Glutamatergic neuron (in vitro differentiated cells): ENCODE results near the gene APOC4. TPM values are rescaled to one million over a fixed set of nuclear protein-coding genes. Genes with fewer than 3 reads are reported as not detected.
"Not testable (repeated sequence)": the region's sequence is repeated elsewhere in the genome, so short reads cannot be mapped to it uniquely, and the experiment has no call there.

Experiments used
- DNase-seq: peaks from one replicate; pipeline ENCODE4 v3.0.0; 2022
- H3K27ac Mint-ChIP-seq: one replicate; pipeline ENCODE4 v1.8.0; 2020; ENCODE audit warnings: mild to moderate bottlenecking, mixed read lengths, inconsistent platforms; ENCODE audit not compliant: unreplicated experiment
- H3K27me3 Mint-ChIP-seq: one replicate; pipeline ENCODE4 v1.8.0; 2020; ENCODE audit warnings: mild to moderate bottlenecking, moderate library complexity, mixed read lengths, inconsistent platforms; ENCODE audit not compliant: unreplicated experiment
- H3K36me3 Mint-ChIP-seq: one replicate; pipeline ENCODE4 v1.8.0; 2020; ENCODE audit warnings: mild to moderate bottlenecking, mixed read lengths, inconsistent platforms; ENCODE audit not compliant: unreplicated experiment
- H3K4me1 Mint-ChIP-seq: one replicate; pipeline ENCODE4 v1.8.0; 2020; ENCODE audit warnings: mild to moderate bottlenecking, low read depth, mixed read lengths, inconsistent platforms; ENCODE audit not compliant: unreplicated experiment
- H3K4me3 Mint-ChIP-seq: one replicate; pipeline ENCODE4 v1.8.0; 2020; ENCODE audit warnings: mild to moderate bottlenecking, mixed read lengths, inconsistent platforms; ENCODE audit not compliant: unreplicated experiment
- H3K9me3 Mint-ChIP-seq: one replicate; pipeline ENCODE4 v1.8.0; 2020; ENCODE audit warnings: mild to moderate bottlenecking, moderate library complexity, mixed read lengths, inconsistent platforms; ENCODE audit not compliant: unreplicated experiment
- CTCF ChIP-seq: fragments of 200-600 bp; sonication (generic); IDR thresholded peaks from one replicate; pipeline ENCODE4 v1.5.0; 2021; ENCODE audit not compliant: partially characterized antibody, unreplicated experiment
- total RNA-seq: library from RNA; stranded (reverse); fragmentation: NEBNext Ultra II Directional; extraction: Animal tissue kit (Norgen Biotek cat#: 25700); gene quantifications from one replicate; pipeline ENCODE4 v1.2.1, GENCODE V29; 2021; ENCODE audit not compliant: unreplicated experiment

APOC4 gene
- total RNA-seq, 1 donor from 2014 or later = not detected

DNA sequence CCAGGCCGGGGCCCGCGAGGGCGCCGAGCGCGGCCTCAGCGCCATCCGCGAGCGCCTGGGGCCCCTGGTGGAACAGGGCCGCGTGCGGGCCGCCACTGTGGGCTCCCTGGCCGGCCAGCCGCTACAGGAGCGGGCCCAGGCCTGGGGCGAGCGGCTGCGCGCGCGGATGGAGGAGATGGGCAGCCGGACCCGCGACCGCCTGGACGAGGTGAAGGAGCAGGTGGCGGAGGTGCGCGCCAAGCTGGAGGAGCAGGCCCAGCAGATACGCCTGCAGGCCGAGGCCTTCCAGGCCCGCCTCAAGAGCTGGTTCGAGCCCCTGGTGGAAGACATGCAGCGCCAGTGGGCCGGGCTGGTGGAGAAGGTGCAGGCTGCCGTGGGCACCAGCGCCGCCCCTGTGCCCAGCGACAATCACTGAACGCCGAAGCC, 33.2 kb upstream of the APOC4 start:
- H3K27me3 Mint-ChIP-seq = peaks cover 4% of the 10 kb centered on the region
- peaks cover 4% of the 10 kb centered on the region for H3K9me3 Mint-ChIP-seq
- no peaks in the 10 kb centered on the region for H3K36me3 Mint-ChIP-seq
- DNase-seq = no peak
- no peaks in the 10 kb centered on the region for H3K4me1 Mint-ChIP-seq
- H3K27ac Mint-ChIP-seq = no peak overlapping the region
- H3K4me3 Mint-ChIP-seq = no peak overlapping the region
- TF ChIP-seq CTCF = no peak

DNA sequence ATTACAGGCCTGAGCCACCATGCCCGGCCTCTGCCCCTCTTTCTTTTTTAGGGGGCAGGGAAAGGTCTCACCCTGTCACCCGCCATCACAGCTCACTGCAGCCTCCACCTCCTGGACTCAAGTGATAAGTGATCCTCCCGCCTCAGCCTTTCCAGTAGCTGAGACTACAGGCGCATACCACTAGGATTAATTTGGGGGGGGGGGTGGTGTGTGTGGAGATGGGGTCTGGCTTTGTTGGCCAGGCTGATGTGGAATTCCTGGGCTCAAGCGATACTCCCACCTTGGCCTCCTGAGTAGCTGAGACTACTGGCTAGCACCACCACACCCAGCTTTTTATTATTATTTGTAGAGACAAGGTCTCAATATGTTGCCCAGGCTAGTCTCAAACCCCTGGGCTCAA, 32.3 kb upstream of the APOC4 start:
- Mint-ChIP-seq H3K4me3 (no peak overlapping the region), H3K27me3 (peaks cover 6% of the 10 kb centered on the region), H3K4me1 (peaks cover 3% of the 10 kb centered on the region), H3K27ac (no peak overlapping the region), H3K36me3 (no peaks in the 10 kb centered on the region), H3K9me3 (peaks cover 4% of the 10 kb centered on the region)
- DNase-seq = no peak
- TF ChIP-seq CTCF = no peak

DNA sequence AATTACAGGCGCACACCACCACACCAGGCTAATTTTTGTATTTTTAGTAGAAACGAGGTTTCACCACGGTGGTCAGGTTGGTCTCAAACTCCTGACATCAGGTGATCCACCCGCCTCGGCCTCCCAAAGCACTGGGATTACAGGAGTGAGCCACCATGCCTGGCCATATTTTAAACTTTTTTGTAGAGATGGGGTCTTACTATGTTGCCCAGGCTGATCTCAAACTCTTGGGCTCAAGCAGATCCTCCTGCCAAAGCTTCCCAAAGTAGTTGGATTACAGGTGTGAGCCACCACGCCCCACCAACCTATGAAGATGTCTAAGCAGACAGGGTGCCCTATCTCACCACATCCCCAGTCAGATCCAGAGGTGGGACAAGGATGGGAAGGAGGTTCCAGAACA, 30.1 kb upstream of the APOC4 start:
- not testable (repeated sequence) for H3K27ac Mint-ChIP-seq, H3K4me1 Mint-ChIP-seq, H3K4me3 Mint-ChIP-seq, H3K36me3 Mint-ChIP-seq, DNase-seq, H3K9me3 Mint-ChIP-seq, H3K27me3 Mint-ChIP-seq

GRCh38 chr19:44912854-44913253, 29.2 kb upstream of the APOC4 start:
- Mint-ChIP-seq H3K27ac (no peak overlapping the region), H3K36me3 (no peaks in the 10 kb centered on the region), H3K9me3 (peaks cover 3% of the 10 kb centered on the region), H3K4me1 (peaks cover 4% of the 10 kb centered on the region), H3K4me3 (no peak overlapping the region), H3K27me3 (peaks cover 2% of the 10 kb centered on the region)
- DNase-seq = no peak
- no peak for TF ChIP-seq CTCF

DNA sequence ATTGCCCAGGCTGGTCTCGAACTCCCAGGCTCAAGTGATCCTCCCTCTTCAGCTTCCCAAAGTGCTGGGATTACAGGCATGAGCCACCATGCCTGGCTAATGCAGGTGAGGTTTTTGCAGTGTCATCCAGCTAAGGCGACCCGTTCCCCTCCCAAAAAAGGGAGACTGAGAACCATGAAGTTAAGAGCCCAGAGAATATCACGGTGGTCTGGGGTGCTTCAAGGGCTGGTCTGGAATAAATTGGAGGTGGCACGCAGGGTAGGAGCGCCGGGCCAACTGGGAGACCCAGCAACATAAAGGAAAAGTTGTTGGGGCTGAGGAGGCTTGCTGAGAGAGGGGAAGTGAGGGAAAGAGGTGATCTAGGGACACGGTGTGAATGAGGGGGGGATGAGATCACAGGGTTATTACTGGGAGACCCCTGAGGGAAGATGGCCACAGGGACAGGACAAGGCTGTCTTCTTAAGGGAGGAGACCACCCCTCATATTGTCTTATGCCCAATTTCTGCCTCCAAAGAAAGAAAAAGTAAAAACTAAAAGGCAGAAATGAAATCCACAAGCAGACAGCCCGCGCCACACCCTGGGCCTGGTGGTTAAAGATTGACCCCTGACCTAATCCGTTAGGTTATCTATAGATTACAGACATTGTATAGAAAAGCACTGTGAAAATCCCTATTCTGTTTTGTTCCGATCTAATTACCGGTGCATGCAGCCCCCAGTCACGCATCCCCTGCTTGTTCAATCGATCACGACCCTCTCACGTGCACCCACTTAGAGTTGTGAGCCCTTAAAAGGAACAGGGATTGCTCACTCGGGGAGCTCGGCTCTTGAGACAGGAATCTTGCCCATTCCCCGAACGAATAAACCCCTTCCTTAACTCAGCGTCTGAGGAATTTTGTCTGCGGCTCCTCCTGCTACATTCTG, 28.3 kb upstream of the APOC4 start:
- not testable (repeated sequence) for DNase-seq, H3K27me3 Mint-ChIP-seq, H3K4me1 Mint-ChIP-seq, H3K27ac Mint-ChIP-seq, H3K36me3 Mint-ChIP-seq, H3K9me3 Mint-ChIP-seq
- H3K4me3 Mint-ChIP-seq = peak overlapping the region; percentile 94

GRCh38 chr19:44914433-44915206, 27.4 kb upstream of the APOC4 start, which contains the start of gene APOC1:
APOC1 (plus strand) TSS chr19:44914608; CDS start chr19:44914892, 284 bp downstream.
- not testable (repeated sequence) for H3K36me3 Mint-ChIP-seq, H3K4me1 Mint-ChIP-seq, H3K9me3 Mint-ChIP-seq, H3K27me3 Mint-ChIP-seq
- H3K4me3 Mint-ChIP-seq = peak within 1 kb of the TSS; percentile 94
- peak within 1 kb of the TSS; percentile 89 for H3K27ac Mint-ChIP-seq
- peak; percentile 89 for DNase-seq
